ENCODE measurements around the gene COPA.

Gene COPA

GRCh38 chr1:160362168-160362957 is 19.3 kb upstream of the COPA start:
- peak; percentile 95 for DNase-seq

GRCh38 chr1:160361814-160362167 is 18.7 kb upstream of the COPA start:
- no peak for DNase-seq

- no peak for DNase-seq
Observed at GRCh38 chr1:160361199-160361598, 18.1 kb upstream of the COPA start.

- no peak for DNase-seq
Observed at GRCh38 chr1:160360227-160360695, 17.2 kb upstream of the COPA start.

GRCh38 chr1:160359559-160360226 is 16.6 kb upstream of the COPA start:
- DNase-seq, result no peak

GRCh38 chr1:160358073-160358472 is 15.0 kb upstream of the COPA start:
- DNase-seq, result no peak

- no peak for DNase-seq
Observed at GRCh38 chr1:160357286-160358002, 14.4 kb upstream of the COPA start.

DNA sequence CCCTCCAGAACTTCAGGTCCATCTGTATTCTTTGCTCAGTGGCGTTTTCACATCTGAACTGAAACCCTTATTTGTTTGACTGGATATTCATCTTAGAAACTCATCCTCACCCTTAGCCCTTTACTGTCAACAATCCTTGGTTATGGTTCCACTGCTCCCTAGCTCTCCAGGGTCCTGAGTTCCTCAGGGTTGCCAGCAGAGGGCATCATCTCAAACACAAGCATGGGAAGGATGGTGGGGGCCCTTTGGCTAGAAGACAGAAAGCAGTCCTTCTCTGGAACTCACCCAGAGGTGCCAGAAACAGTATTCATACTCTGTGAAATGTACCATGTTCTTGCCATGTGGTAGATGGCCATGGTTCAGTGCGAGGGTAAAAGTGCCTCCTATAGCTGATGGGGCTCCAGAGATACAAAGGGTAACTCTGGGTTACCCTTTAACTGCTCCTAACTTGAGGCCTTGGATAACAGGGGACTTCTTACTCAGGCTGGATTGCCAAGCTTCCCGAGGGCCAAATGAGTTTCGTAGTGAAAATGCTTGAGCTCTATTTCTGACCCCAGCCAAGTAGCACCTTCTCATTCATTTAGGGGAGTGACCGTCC is 11.4 kb upstream of the COPA start:
- DNase-seq, result no peak

DNA sequence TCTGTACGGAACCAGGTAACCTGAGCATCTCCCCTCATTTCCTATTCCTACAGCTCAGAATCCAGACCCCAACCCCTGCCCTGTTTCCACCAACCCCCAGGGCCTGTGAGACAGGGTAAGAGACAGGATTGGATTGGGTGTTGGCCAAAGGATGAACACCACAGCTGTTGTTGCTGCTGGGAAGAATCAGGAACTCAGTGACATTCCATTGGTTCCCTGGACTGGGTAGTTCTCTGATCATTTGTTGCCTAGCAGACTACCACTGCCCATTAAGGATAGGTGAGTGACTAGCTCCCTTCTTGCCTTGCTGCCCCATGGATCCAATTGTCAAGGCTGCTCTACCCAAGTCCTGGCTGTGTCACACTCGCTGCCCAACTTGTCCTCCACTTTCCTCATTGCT is 10.2 kb upstream of the COPA start:
- DNase-seq, result no peak

GRCh38 chr1:160352555-160352954 is 9.5 kb upstream of the COPA start:
- DNase-seq, result no peak

- no peak for DNase-seq
Observed at GRCh38 chr1:160351629-160352028, 8.6 kb upstream of the COPA start.

GRCh38 chr1:160346958-160347357 is 3.9 kb upstream of the COPA start:
- no peak for DNase-seq

- DNase-seq, result no peak
Observed at GRCh38 chr1:160346463-160346862, 3.4 kb upstream of the COPA start.

GRCh38 chr1:160344936-160345335 is 1.9 kb upstream of the COPA start:
- no peak for DNase-seq

- no peak for DNase-seq
Observed at GRCh38 chr1:160344241-160344640, 1.2 kb upstream of the COPA start.

DNA sequence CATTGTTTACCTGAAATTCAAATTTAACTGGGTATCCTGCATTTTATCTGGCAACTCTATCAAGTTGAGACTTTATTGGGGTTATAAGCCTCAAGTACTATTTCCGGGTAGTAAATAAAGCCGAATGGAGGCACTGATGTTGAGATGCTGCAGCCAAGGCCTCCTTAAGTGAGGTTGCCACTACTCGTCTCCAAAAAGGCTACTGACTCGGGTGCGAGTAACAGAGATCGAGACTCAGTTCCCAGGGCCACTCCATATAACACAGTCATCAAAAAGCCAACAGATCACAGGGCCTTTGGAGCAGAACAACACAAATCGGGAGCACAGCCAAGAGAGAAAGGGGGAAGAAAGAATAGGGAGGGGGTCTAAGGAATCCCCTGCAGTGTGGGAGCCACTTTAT is 524 bp downstream of the COPA start:
- no peak for DNase-seq

DNA sequence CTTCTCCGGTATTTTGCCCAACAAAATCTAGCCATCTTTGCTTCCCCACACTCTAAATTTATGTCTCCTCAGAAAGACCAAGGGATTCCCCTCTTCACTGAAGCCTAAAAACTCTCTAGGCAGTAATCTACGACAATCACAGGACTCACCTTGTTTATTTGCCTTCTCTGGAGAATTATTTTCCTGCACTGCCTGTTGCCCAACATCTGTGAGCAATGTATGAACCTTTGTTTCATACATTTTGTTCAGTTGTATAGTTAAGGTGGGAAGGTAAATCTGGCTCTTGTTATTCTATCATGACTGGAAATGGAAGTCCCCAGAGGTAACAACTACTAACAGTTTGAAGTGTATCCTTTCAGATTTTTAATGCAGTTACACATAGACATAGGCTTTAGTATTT is 2.2 kb downstream of the COPA start:
- DNase-seq, result no peak

DNA sequence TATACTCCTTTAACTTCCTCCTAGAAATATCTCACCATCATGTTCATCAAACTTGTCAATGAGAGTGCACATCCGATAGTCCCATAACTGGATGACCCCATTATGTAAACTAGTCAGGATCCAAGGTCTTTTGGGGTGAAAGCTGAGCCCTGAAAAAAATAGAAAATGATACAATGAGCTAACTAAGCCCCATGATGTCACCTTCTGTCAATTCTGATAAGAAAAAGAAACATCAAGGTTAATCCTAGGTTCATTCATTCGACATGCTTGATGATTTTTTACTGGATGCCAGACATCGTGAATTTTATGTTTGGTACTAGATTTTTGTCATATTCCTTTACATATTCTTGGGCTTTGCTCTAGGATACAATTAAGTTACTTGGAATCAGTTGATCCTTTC is 2.9 kb downstream of the COPA start:
- no peak for DNase-seq

DNA sequence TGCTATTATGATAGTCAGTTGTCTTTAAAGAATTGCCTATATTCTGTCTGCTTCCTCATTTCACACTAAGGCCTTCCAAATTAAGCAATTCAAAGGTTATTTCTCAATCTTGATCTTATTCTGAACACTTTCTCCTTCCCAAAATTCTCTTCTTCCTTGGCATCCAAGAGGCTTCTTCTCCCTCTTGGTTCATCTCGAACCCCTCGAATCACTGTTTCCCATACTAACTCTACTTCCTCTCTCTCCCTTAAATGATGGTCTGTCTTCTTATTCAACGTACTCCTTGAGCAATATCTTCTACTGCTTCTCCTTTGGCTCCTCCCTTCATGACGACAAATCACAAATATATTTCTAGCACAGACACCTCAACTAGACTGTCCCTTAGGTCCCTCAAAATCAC is 4.5 kb downstream of the COPA start:
- DNase-seq, result no peak

DNA sequence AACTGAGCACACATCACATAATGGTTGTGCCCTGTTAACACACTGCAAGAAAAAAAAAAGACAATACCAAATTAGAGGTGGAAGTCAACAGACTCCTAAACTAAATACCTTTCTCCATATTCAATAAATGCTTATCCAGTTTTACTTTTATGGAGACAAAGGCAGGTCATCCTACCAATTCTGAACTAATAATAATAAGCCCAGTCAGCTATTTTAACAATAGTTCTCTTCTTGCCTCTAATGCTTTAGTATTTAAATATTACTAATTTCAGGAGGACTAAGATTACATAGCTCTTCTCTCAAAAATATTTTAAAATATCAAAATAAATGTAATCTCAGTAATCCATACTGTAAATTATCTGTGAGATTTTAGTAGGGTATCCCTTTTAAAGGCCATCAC is 10.5 kb downstream of the COPA start:
- no peak for DNase-seq

- no peak for DNase-seq
Observed at GRCh38 chr1:160330119-160330518, 12.9 kb downstream of the COPA start.

GRCh38 chr1:160328184-160328583 is 14.9 kb downstream of the COPA start:
- DNase-seq, result no peak

DNA sequence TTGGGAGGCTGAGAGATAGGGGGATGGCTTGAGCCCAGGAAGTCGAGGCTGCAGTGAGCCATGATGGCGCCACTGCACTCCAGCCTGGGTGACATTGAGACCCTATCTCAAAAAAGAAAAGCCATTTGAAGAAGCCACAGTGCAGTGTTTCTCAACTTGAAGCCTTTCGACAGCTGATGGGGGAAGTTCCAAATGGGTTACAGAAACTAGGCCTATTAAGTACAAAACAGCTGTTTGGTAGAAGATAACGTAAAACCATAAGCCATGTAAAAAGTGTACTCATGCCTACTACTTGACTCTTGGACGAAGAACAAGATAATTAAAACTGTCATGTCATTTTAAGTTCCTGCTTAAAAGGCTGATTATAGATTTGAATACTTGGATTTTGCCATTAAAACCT is 16.6 kb downstream of the COPA start:
- no peak for DNase-seq

GRCh38 chr1:160325252-160325651 is 17.8 kb downstream of the COPA start:
- no peak for DNase-seq
